H1 (cell line): ENCODE results near the gene KCNQ1OT1. TPM values are rescaled to one million over a fixed set of nuclear protein-coding genes. Genes with fewer than 3 reads are reported as not detected.

Experiments used
- CTCF ChIA-PET: fragments of 300-600 bp; sonication (Branson Sonifier 250); formaldehyde crosslinking; loops from one replicate; lab custom pipeline; 2021; ENCODE audit not compliant: partially characterized antibody; lab: Charles Lee
- POLR2A ChIA-PET: fragments of 300-600 bp; sonication (Branson Sonifier 250); formaldehyde crosslinking; loops from one replicate; lab custom pipeline; 2021; ENCODE audit warnings: inconsistent platforms; ENCODE audit not compliant: partially characterized antibody; lab: Charles Lee
- DNase-seq, 2 experiments: peaks; one replicate each; pipeline versions ENCODE4 v3.0.0 to v3.0.0-alpha.2; 2010 to 2022; ENCODE audit warnings: low spot score in 2 of 2, low read depth in 1 of 2, mixed read lengths in 1 of 2
- FAIRE-seq: peaks from 2 replicates; lab custom pipeline; 2011; peaks lifted over from hg19 to GRCh38; lab: Jason Lieb, UNC
- H2AFZ ChIP-seq: 2 replicates; pipeline ENCODE4 v1.8.1; 2012; ENCODE audit warnings: low read length, inconsistent platforms
- H2AK5ac ChIP-seq: 2 replicates; pipeline ENCODE4 v1.6.1; 2013; ENCODE audit warnings: low read depth, low read length
- H2BK120ac ChIP-seq: replicated peaks from 2 replicates; pipeline ENCODE3; 2013; ENCODE audit warnings: low read depth, low read length, inconsistent platforms
- H2BK12ac ChIP-seq: 2 replicates; pipeline ENCODE4 v1.6.1; 2013; ENCODE audit warnings: low read depth, low read length
- H2BK15ac ChIP-seq: 2 replicates; pipeline ENCODE4 v1.6.1; 2013; ENCODE audit warnings: low read length
- H2BK20ac ChIP-seq: 2 replicates; pipeline ENCODE4 v1.6.1; 2013; ENCODE audit warnings: low read length
- H2BK5ac ChIP-seq: 2 replicates; pipeline ENCODE4 v1.6.1; 2013; ENCODE audit warnings: low read depth, low read length
- H3K14ac ChIP-seq: 2 replicates; pipeline ENCODE4 v1.6.1; 2013; ENCODE audit warnings: inconsistent platforms; ENCODE audit not compliant: insufficient read length
- H3K18ac ChIP-seq: 2 replicates; pipeline ENCODE4 v1.6.1; 2013; ENCODE audit warnings: low read length; ENCODE audit errors: extremely low read depth
- H3K23ac ChIP-seq: 2 replicates; pipeline ENCODE4 v1.6.1; 2013; ENCODE audit warnings: inconsistent platforms; ENCODE audit not compliant: insufficient read length
- H3K23me2 ChIP-seq: 2 replicates; pipeline ENCODE4 v1.6.1; 2013; ENCODE audit warnings: low read depth, low read length
- H3K27ac ChIP-seq: 2 replicates; pipeline ENCODE4 v1.6.1; 2011; ENCODE audit warnings: low read depth, low read length, inconsistent platforms
- H3K27me3 ChIP-seq, 4 experiments: replicated peaks in 1 of 4; 1 replicate in 1 of 4; 2 replicates in 3 of 4; pipeline versions ENCODE4 v1.6.1 to v1.8.1; 2011 to 2013; ENCODE audit warnings: low read length in 3 of 4, mild to moderate bottlenecking in 3 of 4, inconsistent platforms in 2 of 4, mixed read lengths in 2 of 4, moderate library complexity in 1 of 4; ENCODE audit not compliant: control insufficient read depth in 3 of 4, insufficient read depth in 3 of 4; ENCODE audit errors: extremely low read depth in 1 of 4
- H3K36me3 ChIP-seq, 4 experiments: 2 replicates each; pipeline versions ENCODE4 v1.6.1 to v1.8.1; 2011 to 2013; ENCODE audit warnings: mild to moderate bottlenecking in 4 of 4, low read length in 3 of 4, moderate library complexity in 2 of 4, control low read depth in 1 of 4, inconsistent platforms in 1 of 4; ENCODE audit not compliant: insufficient read depth in 4 of 4, control insufficient read depth in 2 of 4
- H3K4ac ChIP-seq: replicated peaks from 2 replicates; pipeline ENCODE3; 2013; ENCODE audit warnings: low read length, low read depth, mixed read lengths, inconsistent platforms; ENCODE audit not compliant: insufficient read length
- H3K4me1 ChIP-seq, 4 experiments: replicated peaks in 1 of 4; 1 replicate in 1 of 4; 2 replicates in 3 of 4; pipeline versions ENCODE4 v1.6.1 to v1.8.1; 2011 to 2013; ENCODE audit warnings: low read length in 3 of 4, inconsistent platforms in 2 of 4, mixed read lengths in 1 of 4; ENCODE audit not compliant: insufficient read depth in 4 of 4, control insufficient read depth in 3 of 4
- H3K4me2 ChIP-seq, 2 experiments: 2 replicates each; pipeline versions ENCODE4 v1.6.1 to v1.8.1; 2011 to 2013; ENCODE audit warnings: low read depth in 2 of 2, low read length in 2 of 2, control low read depth in 1 of 2, inconsistent platforms in 1 of 2, mild to moderate bottlenecking in 1 of 2; ENCODE audit not compliant: insufficient read depth in 1 of 2
- H3K4me3 ChIP-seq, 4 experiments: fragments of 200-600, 300-600 bp in 1 of 4; sonication (generic), shearing (Covaris generic), sonication (Bioruptor Twin) in 1 of 4; 2 replicates each; pipeline versions ENCODE4 v1.5.1 to v1.8.1; 2011 to 2016; ENCODE audit warnings: low read length in 4 of 4, low read depth in 3 of 4, control low read depth in 2 of 4, inconsistent platforms in 2 of 4, mild to moderate bottlenecking in 2 of 4, mixed read lengths in 1 of 4, moderate library complexity in 1 of 4; ENCODE audit not compliant: insufficient read depth in 2 of 4; ENCODE audit errors: extremely low read depth in 1 of 4
- H3K56ac ChIP-seq: replicated peaks from 2 replicates; pipeline ENCODE3; 2013; ENCODE audit warnings: low read depth, mild to moderate bottlenecking, mixed read lengths, low read length, inconsistent platforms; ENCODE audit not compliant: insufficient read length
- H3K79me1 ChIP-seq: 2 replicates; pipeline ENCODE4 v1.6.1; 2013; ENCODE audit warnings: low read depth, low read length, control low read depth
- H3K79me2 ChIP-seq, 2 experiments: 2 replicates each; pipeline versions ENCODE4 v1.6.1 to v1.8.1; 2012 to 2013; ENCODE audit warnings: low read length in 2 of 2, mild to moderate bottlenecking in 2 of 2, inconsistent platforms in 1 of 2; ENCODE audit not compliant: insufficient read depth in 2 of 2, control insufficient read depth in 1 of 2
- H3K9ac ChIP-seq, 4 experiments: replicated peaks in 1 of 4; 1 replicate in 1 of 4; 2 replicates in 3 of 4; pipeline versions ENCODE4 v1.6.1 to v1.8.1; 2011 to 2013; ENCODE audit warnings: low read depth in 3 of 4, low read length in 3 of 4, control low read depth in 2 of 4, mild to moderate bottlenecking in 2 of 4, moderate library complexity in 2 of 4, inconsistent platforms in 1 of 4; ENCODE audit errors: extremely low read depth in 1 of 4
- H3K9me3 ChIP-seq, 2 experiments: 2 replicates each; pipeline versions ENCODE4 v1.6.1 to v1.8.1; 2012 to 2013; ENCODE audit warnings: mild to moderate bottlenecking in 2 of 2, moderate library complexity in 2 of 2, control low read depth in 1 of 2, inconsistent platforms in 1 of 2, low read depth in 1 of 2, low read length in 1 of 2, mixed read lengths in 1 of 2; ENCODE audit not compliant: insufficient read depth in 2 of 2
- H4K20me1 ChIP-seq, 2 experiments: replicated peaks in 1 of 2; 2 replicates each; pipeline versions ENCODE3 to v1.8.1; 2011 to 2013; ENCODE audit warnings: inconsistent platforms in 2 of 2, low read length in 2 of 2, mild to moderate bottlenecking in 1 of 2; ENCODE audit not compliant: insufficient read depth in 2 of 2, control insufficient read depth in 1 of 2
- H4K5ac ChIP-seq: 2 replicates; pipeline ENCODE4 v1.6.1; 2013; ENCODE audit warnings: low read length, low read depth, mixed read lengths, inconsistent platforms; ENCODE audit not compliant: insufficient read length
- H4K8ac ChIP-seq: 2 replicates; pipeline ENCODE4 v1.8.0; 2013; ENCODE audit warnings: mild to moderate bottlenecking, moderate library complexity, low read length, inconsistent platforms; ENCODE audit not compliant: insufficient read depth; ENCODE audit errors: extremely low read depth
- H4K91ac ChIP-seq: replicated peaks from 2 replicates; pipeline ENCODE3; 2013; ENCODE audit warnings: low read length, mixed read lengths, inconsistent platforms; ENCODE audit not compliant: insufficient read length
- CHD2 ChIP-seq: IDR thresholded peaks from 2 replicates; pipeline ENCODE4 v1.6.1; 2012; ENCODE audit warnings: low read length, improper control_type of control experiment
- E2F6 ChIP-seq: IDR thresholded peaks from 2 replicates; pipeline ENCODE4 v1.6.1; 2012; ENCODE audit warnings: inconsistent platforms
- JUN ChIP-seq: IDR thresholded peaks from 2 replicates; pipeline ENCODE4 v1.6.1; 2011; ENCODE audit warnings: low read depth, mild to moderate bottlenecking, improper control_type of control experiment, low read length
- RXRA ChIP-seq: IDR thresholded peaks from 2 replicates; pipeline ENCODE4 v1.6.1; 2011; ENCODE audit warnings: low read depth, mild to moderate bottlenecking, low read length, moderate library complexity; ENCODE audit not compliant: insufficient read depth
- SRF ChIP-seq: IDR thresholded peaks from 2 replicates; pipeline ENCODE4 v1.6.1; 2011; ENCODE audit warnings: mild to moderate bottlenecking, low read depth, low read length, moderate library complexity
- TCF12 ChIP-seq: IDR thresholded peaks from 2 replicates; pipeline ENCODE4 v1.6.1; 2011; ENCODE audit warnings: low read depth, mild to moderate bottlenecking, low read length
- YY1 ChIP-seq: IDR thresholded peaks from 2 replicates; pipeline ENCODE4 v1.6.1; 2011; ENCODE audit warnings: low read depth, mild to moderate bottlenecking, low read length
- ZNF274 ChIP-seq: IDR thresholded peaks from 2 replicates; pipeline ENCODE4 v1.7.0; 2012; ENCODE audit warnings: low read length, borderline replicate concordance; ENCODE audit errors: extremely low read depth
- WGBS, 2 experiments: shearing (Covaris generic) in 1 of 2; methylation state at CpG; one replicate each; pipeline versions ENCODE4 v1.1.6 to v1.1.7; 2013 to 2015; ENCODE audit warnings: low lambda C conversion rate in 2 of 2, mixed read lengths in 2 of 2, inconsistent platforms in 1 of 2, low coverage in 1 of 2, missing lambda C conversion rate in 1 of 2; ENCODE audit not compliant: insufficient replicate concordance in 2 of 2, insufficient coverage in 1 of 2, insufficient read length in 1 of 2; ENCODE audit errors: extremely low coverage in 1 of 2, missing lambda C conversion rate in 1 of 2; 5-methylcytosine and 5-hydroxymethylcytosine counted together
- polyA plus RNA-seq, 7 experiments: library from polyadenylated mRNA; depleted of rRNA in 3 of 7; stranded (reverse) in 5 of 7; unstranded in 2 of 7; fragments of >200 nt in 5 of 7; fragments of 200-250 nt in 2 of 7; gene quantifications; 1 replicate in 5 of 7; 2 replicates in 1 of 7; 4 replicates in 1 of 7; pipeline versions ENCODE4 v1.2.1 to v1.2.3, GENCODE V29; 2011 to 2013; ENCODE audit warnings: missing spikeins in 2 of 7, mixed read lengths in 2 of 7
- total RNA-seq: library from RNA; stranded (reverse); fragmentation: NEBNext Ultra II Directional; extraction: Animal tissue kit (Norgen Biotek cat#: 25700); gene quantifications from 2 replicates; pipeline ENCODE4 v1.2.1, GENCODE V29; 2021
- TF ChIP-seq, protein P1 (sequence below), 3 experiments: IDR thresholded peaks; 1 replicate in 2 of 3; 2 replicates in 1 of 3; pipeline versions ENCODE4 v1.5.1 to v1.6.1; 2011; ENCODE audit warnings: low read length in 3 of 3, mild to moderate bottlenecking in 3 of 3, inconsistent platforms in 2 of 3, low read depth in 1 of 3, moderate library complexity in 1 of 3; ENCODE audit not compliant: insufficient read depth in 1 of 3; ENCODE audit errors: control extremely low read depth in 1 of 3

KCNQ1OT1 gene
- total and polyA plus RNA-seq, 2 of the 8 experiments (the other 6 are each of a cell fraction or from before 2014, with no cell fraction given): 0.21 to 1.2 TPM

DNA sequence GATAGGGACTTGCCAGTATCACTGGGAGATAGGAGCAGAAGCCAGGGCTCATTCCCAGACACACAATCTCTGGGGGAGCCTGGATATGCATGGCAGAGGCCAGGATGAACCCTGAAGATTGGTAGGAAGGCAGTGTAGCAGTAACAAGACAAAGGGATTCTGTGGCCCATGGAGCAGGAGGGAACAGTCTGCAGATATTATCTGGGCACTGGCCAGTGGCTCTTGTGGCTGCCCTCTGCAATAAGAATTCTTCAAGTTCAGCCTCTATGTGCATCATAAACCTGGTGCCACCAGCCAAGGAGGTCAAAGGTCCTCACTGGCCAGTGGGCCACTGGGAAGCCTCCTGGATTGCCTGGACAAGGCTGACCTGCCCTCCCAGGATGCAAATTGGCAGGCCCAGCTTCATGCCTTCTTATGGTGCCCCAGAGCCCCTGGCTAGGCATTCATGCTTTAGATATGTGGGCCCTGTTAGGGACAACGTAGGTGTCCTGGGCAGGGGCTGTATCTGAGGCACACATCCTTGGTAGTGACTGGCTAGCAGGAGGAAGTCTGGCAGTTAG lies 29.2 kb downstream of the KCNQ1OT1 start:
- H3K27ac ChIP-seq: no peak overlapping the region
- H3K79me1 ChIP-seq: peaks cover 4% of the 10 kb centered on the region; the same call in 1 of the 2 replicates
- WGBS, 2 experiments: 91% methylated on average over 1 of the region's 1 CpG; no CpG with 5 or more reads in 1 of the 2 experiments
- H4K5ac ChIP-seq: no peak overlapping the region
- ChIA-PET CTCF (no interaction called here), POLR2A (no interaction called here)
- no peak overlapping the region for H2BK120ac ChIP-seq
- H2BK20ac ChIP-seq: no peak overlapping the region
- peaks cover 0 to 4% (median 2%) of the 10 kb centered on the region in 4 experiments; a peak in 2 of 8 replicates for H3K36me3 ChIP-seq
- H3K4me3 ChIP-seq: no peak overlapping the region
- H3K4me2 ChIP-seq: no peak overlapping the region
- no peak overlapping the region for H3K56ac ChIP-seq
- H2BK5ac ChIP-seq: no peak overlapping the region
- no peak overlapping the region for H3K18ac ChIP-seq
- no peak overlapping the region for H3K14ac ChIP-seq
- H3K4me1 ChIP-seq: peaks cover 0 to 7% (median 0%) of the 10 kb centered on the region in 4 experiments; a peak in 2 of 7 replicates
- H3K23me2 ChIP-seq: no peaks in the 10 kb centered on the region
- H3K9ac ChIP-seq: no peak overlapping the region
- no peaks in the 10 kb centered on the region; a peak in 2 of 4 replicates for H3K79me2 ChIP-seq
- peaks cover 12 to 28% of the 10 kb centered on the region in 2 experiments for H4K20me1 ChIP-seq
- no peak overlapping the region for H4K8ac ChIP-seq
- H2AK5ac ChIP-seq: no peak overlapping the region
- FAIRE-seq (no peak), DNase-seq (peak in 1 of 2 experiments; percentile 33)
- no peak overlapping the region for H2AFZ ChIP-seq
- H4K91ac ChIP-seq: no peak overlapping the region
- peaks cover 0 to 11% (median 0%) of the 10 kb centered on the region in 4 experiments; a peak in 4 of 7 replicates for H3K27me3 ChIP-seq
- no peak overlapping the region for H2BK12ac ChIP-seq
- H3K23ac ChIP-seq: no peak overlapping the region
- no peak overlapping the region for H2BK15ac ChIP-seq
- no peaks in the 10 kb centered on the region for H3K9me3 ChIP-seq
- no peak overlapping the region for H3K4ac ChIP-seq
- no peak for TF ChIP-seq E2F6
- TF ChIP-seq CHD2: no peak
- TF ChIP-seq YY1: no peak
- TF ChIP-seq JUN: no peak
- no peak for TF ChIP-seq TCF12
- TF ChIP-seq SRF: no peak
- TF ChIP-seq ZNF274: no peak
- TF ChIP-seq RXRA: no peak
- TF ChIP-seq, protein P1, sequence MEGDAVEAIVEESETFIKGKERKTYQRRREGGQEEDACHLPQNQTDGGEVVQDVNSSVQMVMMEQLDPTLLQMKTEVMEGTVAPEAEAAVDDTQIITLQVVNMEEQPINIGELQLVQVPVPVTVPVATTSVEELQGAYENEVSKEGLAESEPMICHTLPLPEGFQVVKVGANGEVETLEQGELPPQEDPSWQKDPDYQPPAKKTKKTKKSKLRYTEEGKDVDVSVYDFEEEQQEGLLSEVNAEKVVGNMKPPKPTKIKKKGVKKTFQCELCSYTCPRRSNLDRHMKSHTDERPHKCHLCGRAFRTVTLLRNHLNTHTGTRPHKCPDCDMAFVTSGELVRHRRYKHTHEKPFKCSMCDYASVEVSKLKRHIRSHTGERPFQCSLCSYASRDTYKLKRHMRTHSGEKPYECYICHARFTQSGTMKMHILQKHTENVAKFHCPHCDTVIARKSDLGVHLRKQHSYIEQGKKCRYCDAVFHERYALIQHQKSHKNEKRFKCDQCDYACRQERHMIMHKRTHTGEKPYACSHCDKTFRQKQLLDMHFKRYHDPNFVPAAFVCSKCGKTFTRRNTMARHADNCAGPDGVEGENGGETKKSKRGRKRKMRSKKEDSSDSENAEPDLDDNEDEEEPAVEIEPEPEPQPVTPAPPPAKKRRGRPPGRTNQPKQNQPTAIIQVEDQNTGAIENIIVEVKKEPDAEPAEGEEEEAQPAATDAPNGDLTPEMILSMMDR (IDR thresholded peaks at IDR 0.05; ENCODE audit: control extremely low read depth in 1 of 3, insufficient read depth in 1 of 3, low read depth in 1 of 3, low read length in 3 of 3): no peak
